ENCODE data around the gene RABAC1. TPM values are rescaled to one million over a fixed set of nuclear protein-coding genes. Genes with fewer than 3 reads are reported as not detected.
"Not testable (repeated sequence)": the region's sequence is repeated elsewhere in the genome, so short reads cannot be mapped to it uniquely, and the experiment has no call there.

The RABAC1 gene
- total RNA-seq, 1 donor from 2014 or later: 133 TPM

- intact Hi-C loops (cut with DNase I): no loop called here
- DNase-seq (ENCODE audit: low spot score): no peak
- ATAC-seq: no peak
These were observed 37.2 kb downstream of the RABAC1 start for GRCh38 chr19:41921577-41922576.

GRCh38 chr19:41920882-41921576 lies 38.1 kb downstream of the RABAC1 start:
- no peak for ATAC-seq
- intact Hi-C loops (cut with DNase I): no loop called here
- no peak for DNase-seq (ENCODE audit: low spot score)

- ATAC-seq (no peak), DNase-seq (ENCODE audit: low spot score) (no peak)
- intact Hi-C loops (cut with DNase I): no loop called here
These were observed 39.0 kb downstream of the RABAC1 start for GRCh38 chr19:41919948-41920712.

- intact Hi-C loops (cut with DNase I): no loop called here
These were observed 40.4 kb downstream of the RABAC1 start for GRCh38 chr19:41918653-41919244.

GRCh38 chr19:41918095-41918494 lies 41.0 kb downstream of the RABAC1 start:
- DNase-seq (ENCODE audit: low spot score) (no peak), ATAC-seq (no peak)
- intact Hi-C loops (cut with DNase I): no loop called here

More at GRCh38 chr19:41918653-41919244, 40.4 kb downstream of the RABAC1 start:
- DNase-seq (ENCODE audit: low spot score) (no peak), ATAC-seq (no peak)

- ATAC-seq (no peak), DNase-seq (ENCODE audit: low spot score) (no peak)
- intact Hi-C loops (cut with DNase I): no loop called here
These were observed 41.4 kb downstream of the RABAC1 start for GRCh38 chr19:41917676-41918075.

GRCh38 chr19:41915776-41916414 lies 43.2 kb downstream of the RABAC1 start:
- ATAC-seq: no peak
- DNase-seq (ENCODE audit: low spot score): no peak
- intact Hi-C loops (cut with DNase I): no loop called here

- no peak for DNase-seq (ENCODE audit: low spot score)
- no peak for ATAC-seq
- intact Hi-C loops (cut with DNase I): no loop called here
These were observed 43.9 kb downstream of the RABAC1 start for GRCh38 chr19:41915021-41915775.

GRCh38 chr19:41914424-41914834 lies 44.7 kb downstream of the RABAC1 start:
- intact Hi-C loops (cut with DNase I); DNase-seq (ENCODE audit: low spot score); ATAC-seq: not testable (repeated sequence)

- DNase-seq (ENCODE audit: low spot score) (no peak), ATAC-seq (no peak)
- intact Hi-C loops (cut with DNase I): no loop called here
These were observed 45.3 kb downstream of the RABAC1 start for GRCh38 chr19:41913538-41914423.

GRCh38 chr19:41912899-41913537 lies 46.1 kb downstream of the RABAC1 start:
- intact Hi-C loops (cut with DNase I): no loop called here
- ATAC-seq (no peak), DNase-seq (ENCODE audit: low spot score) (no peak)

- no peak for ATAC-seq
- no peak for DNase-seq (ENCODE audit: low spot score)
- intact Hi-C loops (cut with DNase I): no loop called here
These were observed 47.0 kb downstream of the RABAC1 start for GRCh38 chr19:41911889-41912731.

GRCh38 chr19:41910992-41911888 lies 47.9 kb downstream of the RABAC1 start:
- ATAC-seq: no peak
- DNase-seq (ENCODE audit: low spot score): no peak
- intact Hi-C loops (cut with DNase I): no loop called here

GRCh38 chr19:41910240-41910991 lies 48.7 kb downstream of the RABAC1 start:
- intact Hi-C loops (cut with DNase I): no loop called here
- ATAC-seq (no peak), DNase-seq (ENCODE audit: low spot score) (no peak)

Data from sciatic nerve (tissue), 2 donors.